HG03558 (cell line): ENCODE data around the gene CTSA.

Experiments used
- ATAC-seq: cut with Tn5 transposase; IDR thresholded peaks from one replicate; pipeline ENCODE4 v1.9.1; 2021; ENCODE audit warnings: moderate number of reproducible peaks; ENCODE audit not compliant: unreplicated experiment; ENCODE audit errors: extremely low read depth

CTSA gene

DNA sequence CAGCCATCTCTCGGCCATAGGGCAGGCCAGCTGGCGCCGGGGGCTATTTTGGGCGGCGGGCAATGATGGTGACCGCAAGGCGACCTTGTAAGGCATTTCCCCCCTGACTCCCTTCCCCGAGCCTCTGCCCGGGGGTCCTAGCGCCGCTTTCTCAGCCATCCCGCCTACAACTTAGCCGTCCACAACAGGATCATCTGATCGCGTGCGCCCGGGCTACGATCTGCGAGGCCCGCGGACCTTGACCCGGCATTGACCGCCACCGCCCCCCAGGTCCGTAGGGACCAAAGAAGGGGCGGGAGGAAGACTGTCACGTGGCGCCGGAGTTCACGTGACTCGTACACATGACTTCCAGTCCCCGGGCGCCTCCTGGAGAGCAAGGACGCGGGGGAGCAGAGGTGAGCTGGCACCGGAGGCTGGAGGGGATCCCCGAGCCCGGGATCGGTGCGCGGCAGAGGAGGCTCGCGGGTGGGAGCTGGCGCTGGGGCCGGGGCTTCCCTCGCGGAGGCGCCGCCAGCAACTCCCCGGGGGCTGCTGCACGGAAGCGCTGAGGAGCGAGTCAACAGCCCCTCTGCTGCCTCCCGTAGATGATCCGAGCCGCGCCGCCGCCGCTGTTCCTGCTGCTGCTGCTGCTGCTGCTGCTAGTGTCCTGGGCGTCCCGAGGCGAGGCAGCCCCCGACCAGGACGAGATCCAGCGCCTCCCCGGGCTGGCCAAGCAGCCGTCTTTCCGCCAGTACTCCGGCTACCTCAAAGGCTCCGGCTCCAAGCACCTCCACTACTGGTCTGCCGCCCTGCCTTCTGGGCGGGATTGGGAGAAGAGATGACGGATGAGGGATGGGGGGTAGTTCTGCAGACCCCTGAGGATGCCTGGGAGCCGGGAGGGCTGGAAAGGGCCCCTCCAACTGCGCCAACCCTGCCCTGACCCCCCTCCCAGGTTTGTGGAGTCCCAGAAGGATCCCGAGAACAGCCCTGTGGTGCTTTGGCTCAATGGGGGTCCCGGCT is at the start of gene CTSA, which contains the start of gene NEURL2:
Gene CTSA (plus strand): TSS at position 351 of the 999 bp plus-strand sequence. CDS start 234 bp downstream, at position 585.
Gene NEURL2 (minus strand): TSS at position 224 of the 999 bp plus-strand sequence. CDS start 217 bp downstream, at position 7.
- ATAC-seq: no peak

- ATAC-seq: no peak
Observed at GRCh38 chr20:45841407-45842129, 49.6 kb upstream of the CTSA start.

DNA sequence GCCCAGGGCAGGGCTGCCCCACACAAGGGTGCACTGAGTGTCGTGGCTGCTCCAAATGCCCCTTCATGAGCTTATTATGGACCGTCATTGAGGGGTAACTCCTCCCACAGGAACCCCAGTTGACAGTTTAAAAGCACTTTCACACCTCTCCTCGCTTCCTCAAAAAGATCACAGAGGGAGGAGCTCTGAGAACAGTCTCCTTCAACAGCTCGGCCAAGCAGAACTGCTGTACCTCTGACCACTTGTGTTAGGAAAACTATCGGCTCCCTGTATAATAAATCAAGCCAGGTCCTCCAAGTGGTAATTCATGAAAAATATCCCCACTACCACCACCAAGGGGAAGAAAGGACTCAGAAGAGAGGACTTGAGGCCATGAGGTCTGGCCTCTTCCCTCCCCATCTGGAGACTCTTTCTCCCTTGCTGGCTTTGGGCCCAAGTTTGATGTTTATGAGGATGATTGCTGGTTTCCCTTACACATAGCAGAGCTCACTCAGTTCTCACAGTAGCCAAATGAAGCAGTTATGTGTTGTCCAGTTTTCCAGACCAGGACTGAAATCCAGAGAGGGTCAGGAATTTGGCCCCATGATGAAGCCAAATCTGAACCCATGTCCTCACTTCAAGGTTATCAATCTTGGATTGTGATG is 48.8 kb upstream of the CTSA start:
- no peak for ATAC-seq

DNA sequence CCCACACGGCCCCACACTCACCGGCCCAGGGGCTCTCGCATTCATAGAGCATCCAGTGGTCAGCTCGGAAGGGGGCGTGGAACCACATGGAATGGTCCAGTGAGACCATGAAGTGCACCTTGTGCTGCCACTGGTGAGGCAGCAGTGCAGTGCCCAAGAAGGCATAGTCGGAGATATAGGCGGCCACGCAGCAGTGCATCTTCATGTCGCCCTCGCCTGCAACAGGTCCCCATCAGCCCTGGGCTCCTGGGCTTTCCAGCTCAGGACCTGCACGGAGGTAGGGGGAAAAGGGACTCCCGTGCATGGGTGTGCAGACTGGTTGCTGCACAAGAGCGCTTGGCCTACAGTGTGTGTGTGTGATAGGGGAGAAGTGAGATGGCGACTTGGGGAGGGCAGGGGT is 47.6 kb upstream of the CTSA start:
- ATAC-seq: no peak

GRCh38 chr20:45845452-45845851 is 45.7 kb upstream of the CTSA start:
- no peak for ATAC-seq

- no peak for ATAC-seq
Observed at GRCh38 chr20:45848421-45848820, 42.7 kb upstream of the CTSA start.

DNA sequence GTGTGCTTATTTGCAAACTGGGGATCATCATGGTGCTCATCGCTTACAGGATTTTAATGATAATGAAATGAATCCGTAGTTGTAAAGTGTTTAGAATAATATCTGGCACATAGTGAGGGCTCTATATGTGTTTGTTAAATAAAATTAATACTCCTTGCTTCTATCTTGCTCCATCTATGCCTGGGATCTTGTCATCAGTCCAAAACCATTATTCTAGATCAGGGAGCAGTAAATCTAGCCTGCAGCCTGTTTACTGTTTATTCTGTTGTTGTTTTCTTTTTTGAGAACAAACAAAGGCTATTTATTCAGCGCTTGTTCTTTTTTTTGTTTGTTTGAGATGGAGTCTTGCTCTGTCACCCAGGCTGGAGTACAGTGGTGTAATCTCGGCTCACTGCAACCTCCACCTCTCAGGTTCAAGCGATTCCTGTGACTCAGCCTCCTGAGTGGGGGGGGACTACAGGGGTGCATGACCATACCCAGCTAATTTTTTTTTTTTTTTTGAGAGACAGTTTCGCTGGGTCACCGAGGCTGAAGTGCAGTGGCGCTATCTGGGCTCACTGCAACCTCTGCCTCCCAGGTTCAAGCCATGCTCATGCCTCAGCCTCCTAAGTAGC is 42.1 kb upstream of the CTSA start:
- no peak for ATAC-seq

- ATAC-seq: no peak
Observed at GRCh38 chr20:45850238-45850637, 40.9 kb upstream of the CTSA start.

GRCh38 chr20:45850926-45851325 is 40.2 kb upstream of the CTSA start:
- ATAC-seq: no peak

GRCh38 chr20:45851501-45851900 is 39.6 kb upstream of the CTSA start:
- no peak for ATAC-seq

- ATAC-seq: no peak
Observed at GRCh38 chr20:45852326-45852725, 38.8 kb upstream of the CTSA start.

DNA sequence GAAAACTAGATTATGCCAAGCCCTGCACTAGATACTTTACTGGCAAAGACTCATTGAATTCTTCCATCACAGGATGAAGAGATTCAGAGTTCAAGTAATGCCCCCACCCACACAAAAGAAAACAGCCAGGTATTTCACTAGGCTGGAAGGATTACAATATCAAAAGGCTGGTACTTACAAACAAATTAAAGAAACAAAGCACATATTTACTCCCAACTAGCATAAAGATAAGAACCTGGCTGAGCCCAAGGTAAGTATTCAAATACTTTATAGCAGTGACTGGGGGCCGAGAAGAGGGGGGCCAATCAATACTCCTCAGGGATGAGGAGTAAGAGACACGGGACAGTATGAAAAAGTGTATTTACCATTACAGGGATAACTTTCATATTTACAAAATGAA is 37.7 kb upstream of the CTSA start:
- ATAC-seq: no peak

DNA sequence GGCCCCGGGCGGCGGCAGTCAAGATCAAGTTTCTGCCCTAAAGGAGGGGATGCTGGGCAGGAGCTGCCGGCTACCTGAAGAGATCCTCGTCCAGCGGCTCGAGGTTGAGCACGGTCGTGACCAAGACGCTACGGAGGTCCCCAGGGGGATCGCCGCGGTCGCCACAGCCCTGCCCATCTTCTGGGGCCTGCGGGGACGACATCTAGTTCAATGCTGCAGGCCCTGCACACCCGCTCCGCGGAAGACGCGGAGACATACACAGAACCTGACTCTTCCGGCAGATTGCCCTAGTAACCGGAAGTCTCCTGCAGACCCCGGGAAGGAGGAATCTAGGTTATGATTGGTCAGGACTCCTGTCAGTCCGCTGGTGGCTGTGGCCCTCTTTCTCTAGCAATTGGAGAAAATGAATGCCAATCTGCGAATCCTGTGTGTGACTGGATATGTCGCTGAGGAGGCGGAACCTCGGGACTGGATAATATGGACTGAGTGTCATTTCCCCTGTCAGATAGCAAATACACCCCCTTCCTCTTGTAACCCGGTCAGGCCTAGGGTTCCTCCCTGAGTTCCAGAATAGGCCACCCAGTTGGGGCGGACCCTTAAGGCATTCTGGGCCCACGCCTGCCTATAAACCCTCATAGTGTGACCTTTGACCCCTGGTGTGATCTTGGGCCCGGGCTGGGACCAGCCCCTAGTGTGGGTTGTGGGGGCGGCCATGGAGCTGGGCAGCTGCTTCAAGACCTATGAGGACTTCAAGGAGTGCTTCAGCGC is 33.8 kb upstream of the CTSA start, which contains the start of the genes ACOT8 and ZSWIM3:
Gene ACOT8 (minus strand): TSS at position 279 of the 768 bp plus-strand sequence. CDS start 77 bp downstream, at position 202.
Gene ZSWIM3 (plus strand): TSS at position 501 of the 768 bp plus-strand sequence. CDS start 212 bp downstream, at position 713.
- peak; percentile 83 for ATAC-seq

DNA sequence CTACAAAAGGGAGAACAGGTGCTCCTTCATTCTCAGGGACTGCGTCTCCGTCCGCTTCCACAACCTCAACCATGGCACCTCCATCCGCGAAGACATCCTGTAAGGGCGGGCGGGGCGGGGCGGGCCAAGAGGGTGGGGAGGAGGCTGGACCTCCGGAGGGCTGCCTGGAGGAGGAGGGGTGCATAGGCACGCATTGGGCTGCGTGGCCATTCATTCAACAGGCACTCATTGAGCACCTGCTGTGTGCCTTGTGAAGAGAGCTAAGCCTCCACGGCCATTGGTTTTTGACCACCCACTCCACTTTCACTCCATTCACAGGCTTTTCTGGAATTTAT is 33.3 kb upstream of the CTSA start:
- peak; percentile 9 for ATAC-seq

DNA sequence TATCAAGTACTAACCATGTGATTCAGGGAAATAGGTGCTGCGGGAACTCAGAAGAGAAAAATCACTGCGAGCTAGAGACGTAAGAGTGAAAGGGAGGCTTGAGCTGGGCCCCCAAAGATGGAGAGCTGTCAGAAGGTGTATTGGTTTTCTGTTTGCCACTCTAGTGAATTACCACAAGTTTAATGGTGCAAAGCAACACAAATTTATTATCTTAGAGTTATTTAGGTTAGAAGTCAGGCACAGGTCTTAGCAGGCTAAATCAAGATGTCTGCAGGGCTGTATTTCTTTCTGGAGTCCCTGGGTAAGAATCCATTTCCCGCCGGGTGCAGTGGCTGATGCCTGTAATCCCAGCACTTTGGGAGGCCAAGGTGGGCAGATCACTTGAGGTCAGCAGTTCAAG is 31.2 kb upstream of the CTSA start:
- ATAC-seq: no peak

DNA sequence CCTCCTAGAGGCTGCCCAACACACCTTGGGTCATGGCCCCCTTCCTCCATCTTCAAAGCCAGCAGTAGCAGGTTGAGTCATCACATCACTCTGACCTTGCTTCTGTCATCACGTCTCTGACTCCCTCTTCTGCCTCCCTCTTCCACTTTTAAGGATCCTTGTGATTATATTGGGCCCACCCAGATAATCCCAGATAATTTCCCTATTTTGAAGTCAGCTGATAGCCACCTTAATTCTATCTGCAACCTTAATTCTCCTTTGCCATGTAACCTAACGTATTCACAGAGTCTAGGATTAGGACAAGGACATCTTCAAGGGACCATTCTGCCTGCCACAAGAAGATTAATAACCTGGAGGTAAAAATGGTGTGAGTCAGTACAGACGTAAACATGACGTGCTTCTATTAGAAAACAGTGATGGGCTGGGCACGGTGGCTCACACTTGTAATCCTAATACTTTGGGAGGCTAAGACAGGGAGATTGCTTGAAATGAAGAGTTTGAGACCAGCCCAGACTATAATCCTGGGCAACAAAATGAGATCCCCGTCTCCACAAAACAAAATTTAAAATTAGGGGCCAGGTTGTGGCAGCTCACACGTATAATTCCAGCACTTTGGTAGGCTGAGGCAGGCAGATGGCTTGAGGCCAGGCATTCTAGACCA is 30.4 kb upstream of the CTSA start:
- no peak for ATAC-seq

DNA sequence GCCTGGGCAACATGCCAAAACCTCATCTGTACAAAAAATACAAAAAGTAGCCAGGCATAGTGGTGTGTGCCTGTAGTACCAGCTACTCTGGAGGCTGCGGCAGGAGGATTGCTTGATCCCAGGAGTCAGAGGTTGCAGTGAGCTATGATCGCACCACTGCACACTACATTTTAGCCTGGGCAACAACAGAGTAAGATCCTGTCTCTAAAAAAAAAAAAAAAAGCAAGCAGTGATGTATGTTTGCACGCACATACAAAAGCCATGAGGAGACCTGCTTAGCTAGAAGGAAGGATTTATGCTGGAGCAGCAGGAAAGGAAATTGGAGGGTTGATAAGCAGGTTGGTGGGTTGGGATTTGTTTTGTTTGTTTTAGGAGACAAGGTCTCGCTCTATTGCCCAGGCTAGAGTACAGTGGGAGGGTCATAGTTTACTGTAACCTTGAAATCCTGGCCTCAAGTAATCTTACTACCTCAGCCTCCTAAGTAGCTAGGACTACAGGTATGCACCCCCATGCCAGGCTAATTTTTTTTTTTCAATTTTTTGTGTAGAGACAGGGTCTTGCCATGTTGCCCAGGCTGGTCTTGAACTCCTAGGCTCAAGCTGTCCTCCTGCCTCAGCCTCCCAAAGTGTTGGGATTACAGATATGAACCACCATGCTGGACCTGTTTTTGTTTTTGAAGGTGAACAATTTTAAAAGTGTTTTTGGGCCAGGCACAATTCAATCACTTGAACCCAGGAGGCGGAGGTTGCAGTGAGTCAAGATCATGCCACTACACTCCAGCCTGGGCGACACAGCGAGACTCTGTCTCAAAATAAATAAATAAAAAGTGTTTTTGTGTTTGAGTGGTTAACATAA is 29.7 kb upstream of the CTSA start:
- no peak for ATAC-seq
